ENCODE data around the gene NBDY. TPM values are rescaled to one million over a fixed set of nuclear protein-coding genes. Genes with fewer than 3 reads are reported as not detected.
A peak's percentile ranks its signal among the peaks of the same experiment; 100 is the strongest.

The NBDY gene
- total and polyA plus RNA-seq, 4 experiments from 2014 or later = 29.3 to 75.7 (median 52.2) TPM

DNA sequence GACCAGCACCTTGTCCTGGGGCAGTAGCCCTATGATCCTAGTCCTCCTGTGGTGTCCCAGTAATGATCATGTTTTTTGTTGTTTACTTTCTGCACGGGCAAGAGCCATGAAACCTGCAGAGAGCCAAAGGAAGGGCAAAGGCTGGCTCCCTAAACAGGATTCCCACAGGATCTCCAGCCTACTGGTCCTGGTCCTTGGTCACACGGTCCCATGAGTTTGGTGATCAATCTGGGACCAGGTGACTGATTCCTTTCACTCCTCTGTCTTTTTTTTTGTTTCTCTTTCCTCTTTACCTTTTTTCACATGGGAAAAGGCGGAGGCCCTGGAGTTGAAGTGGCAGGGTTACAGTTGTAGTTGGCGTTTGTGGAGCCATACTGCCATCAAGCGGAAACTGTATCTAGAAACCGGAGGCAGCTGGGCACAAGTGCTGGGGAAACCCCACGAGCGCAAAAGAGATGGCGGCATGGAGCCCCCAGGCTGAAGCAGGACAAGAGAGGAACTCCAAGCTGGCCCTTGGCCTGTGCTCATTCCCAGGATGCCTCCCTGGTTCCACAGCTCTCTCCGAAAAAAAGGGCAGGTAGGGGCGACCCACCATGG lies 34.6 kb downstream of the NBDY start:
- Mint-ChIP-seq H3K4me3 (peak overlapping the region; percentile 81 to 95 (median 92)), H3K27ac (peak overlapping the region; percentile 85 to 94 (median 90)), H3K9me3 (no peaks in the 10 kb centered on the region), H3K4me1 (peaks cover 40 to 61% (median 48%) of the 10 kb centered on the region in 4 donors), H3K36me3 (peaks cover 0 to 5% of the 10 kb centered on the region in 2 donors), H3K27me3 (no peaks in the 10 kb centered on the region)
- Histone ChIP-seq H3K27ac (ENCODE audit: low read depth, low read length) (peak overlapping the region; percentile 67), H3K9me3 (ENCODE audit: control insufficient read depth in 1 of 2, low read length in 2 of 2) (no peaks in the 10 kb centered on the region), H3K4me3 (ENCODE audit: low read length in 2 of 2) (peak overlapping the region in 1 of 2 donors; percentile 35), H3K27me3 (ENCODE audit: insufficient read depth, low read length) (no peaks in the 10 kb centered on the region), H3K4me1 (ENCODE audit: insufficient read depth, low read length) (peaks cover 48% of the 10 kb centered on the region), H3K36me3 (ENCODE audit: insufficient read depth, low read length) (no peaks in the 10 kb centered on the region)
- DNase-seq = peak; percentile 68 to 90 (median 88)
- POLR2A ChIA-PET (ENCODE audit: partially characterized antibody) = interaction anchor here (0.8 kb wide), 1 partner anchor 523 kb away, joined by 3 read pairs; the partner anchor contains the start of gene FAAH2
- CTCF ChIA-PET (ENCODE audit: partially characterized antibody) = interaction anchor here (0.9 to 3.0 kb wide), 8 partner anchors 24 to 1311 kb away, joined by 3 to 13 read pairs (median 6); partner anchors contain the start of gene MAGEH1
- intact Hi-C loops (cut with micrococcal nuclease) = no loop called here

DNA sequence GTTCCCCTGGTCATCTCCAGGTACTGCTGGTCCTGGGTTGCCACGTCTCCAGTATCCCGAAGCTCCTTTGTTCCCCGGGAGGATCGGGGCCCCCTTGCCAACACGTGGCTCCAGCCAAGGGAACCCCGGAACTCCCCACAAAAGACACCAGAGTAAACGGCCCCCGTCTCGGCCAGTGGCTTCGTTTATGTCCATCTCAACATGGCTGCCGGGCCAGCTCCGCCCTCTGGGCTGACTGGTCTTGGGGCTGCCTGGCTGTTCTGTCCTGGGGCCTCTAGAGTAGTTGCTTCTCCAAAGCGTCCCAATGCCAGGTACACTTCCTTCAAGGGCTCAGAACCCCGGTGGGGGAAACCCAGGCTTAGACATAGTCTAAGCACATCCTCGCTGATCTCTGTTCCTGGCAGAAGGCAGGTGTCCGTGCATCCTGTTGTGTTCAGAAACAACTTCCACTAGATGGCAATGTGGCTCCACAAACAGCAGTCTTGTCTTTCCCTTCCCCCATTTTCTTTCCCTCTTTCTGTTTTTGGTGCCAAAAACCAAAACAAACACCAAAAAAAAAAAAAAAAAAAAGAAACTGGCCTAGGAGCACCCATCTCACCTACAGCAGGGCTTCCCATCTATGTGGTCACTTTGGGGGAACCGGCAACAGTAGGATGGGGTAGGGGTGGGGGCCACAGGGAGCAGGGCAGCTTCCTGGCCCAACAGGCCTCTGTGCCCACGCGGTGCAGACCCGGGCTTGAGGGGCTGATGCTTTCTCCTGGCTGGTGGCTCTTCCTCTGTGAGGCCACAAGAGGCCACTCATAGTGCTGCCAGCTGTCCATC lies 35.3 kb downstream of the NBDY start:
- Mint-ChIP-seq H3K4me1 (peaks cover 40 to 60% (median 48%) of the 10 kb centered on the region in 4 donors), H3K27ac (peak overlapping the region; percentile 85 to 97 (median 93)), H3K9me3 (no peaks in the 10 kb centered on the region), H3K27me3 (no peaks in the 10 kb centered on the region), H3K36me3 (peaks cover 0 to 5% of the 10 kb centered on the region in 2 donors), H3K4me3 (peak overlapping the region; percentile 81 to 95 (median 92))
- ChIA-PET CTCF (ENCODE audit: partially characterized antibody) (interaction anchor here (0.7 to 3.0 kb wide), 11 partner anchors 24 to 1312 kb away, joined by 3 to 13 read pairs (median 4); partner anchors contain the start of gene MAGEH1), POLR2A (ENCODE audit: partially characterized antibody) (interaction anchor here (0.7 to 1.3 kb wide), 6 partner anchors 35 to 522 kb away, joined by 3 to 4 read pairs (median 3); partner anchors contain the start of genes FAAH2 and NBDY)
- DNase-seq = peak; percentile 76 to 93 (median 91)
- Histone ChIP-seq H3K9me3 (ENCODE audit: control insufficient read depth in 1 of 2, low read length in 2 of 2) (no peaks in the 10 kb centered on the region), H3K27ac (ENCODE audit: low read depth, low read length) (peak overlapping the region; percentile 67), H3K4me1 (ENCODE audit: insufficient read depth, low read length) (peaks cover 48% of the 10 kb centered on the region), H3K27me3 (ENCODE audit: insufficient read depth, low read length) (no peaks in the 10 kb centered on the region), H3K36me3 (ENCODE audit: insufficient read depth, low read length) (no peaks in the 10 kb centered on the region), H3K4me3 (ENCODE audit: low read length in 2 of 2) (peak overlapping the region in 1 of 2 donors; percentile 35)
- intact Hi-C loops (cut with micrococcal nuclease) = no loop called here

DNA sequence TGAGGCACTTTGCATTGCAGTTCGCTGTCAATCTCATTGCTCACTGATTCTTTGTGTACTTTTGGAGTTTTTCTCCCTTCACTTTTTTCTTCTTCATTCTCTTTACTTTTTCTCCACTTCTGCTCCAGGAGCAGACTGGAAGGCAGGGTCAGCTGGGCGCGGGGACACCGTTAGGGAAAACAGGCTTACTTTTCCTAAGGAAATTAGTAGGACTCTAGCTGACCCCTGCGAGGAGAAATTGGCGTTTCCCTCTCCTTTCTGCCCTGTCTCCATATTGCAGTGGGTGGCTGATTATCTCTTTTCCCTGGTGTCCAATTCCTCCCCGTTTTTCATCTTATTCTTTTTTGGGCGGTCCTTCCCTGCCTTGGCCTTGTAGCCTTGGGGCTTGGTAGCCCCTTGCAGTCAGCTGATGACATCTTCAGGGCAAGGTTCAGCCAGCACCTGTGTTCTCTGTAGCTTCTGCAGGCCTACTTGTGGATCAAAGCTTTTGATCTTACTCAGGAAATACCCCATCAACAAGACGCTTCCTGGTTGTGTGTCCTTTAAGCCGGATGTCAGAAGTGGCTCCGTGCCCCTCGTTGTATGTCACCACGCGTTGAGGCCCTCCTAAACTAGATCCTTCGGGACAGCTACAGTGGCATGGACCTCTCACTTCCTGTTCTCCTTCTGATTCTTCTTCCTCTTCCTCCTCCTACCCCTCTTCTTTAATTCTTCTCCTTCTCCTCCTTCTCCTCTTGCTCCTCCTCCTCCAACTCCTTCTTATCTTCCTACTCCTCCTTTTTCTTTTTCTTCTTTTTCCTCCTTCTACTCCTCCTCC lies 36.1 kb downstream of the NBDY start:
- intact Hi-C loops (cut with micrococcal nuclease) = no loop called here
- peaks cover 40 to 60% (median 48%) of the 10 kb centered on the region in 4 donors for H3K4me1 Mint-ChIP-seq
- H3K4me3 ChIP-seq (ENCODE audit: low read length in 2 of 2) = no peak overlapping the region
- peak overlapping the region; percentile 73 to 95 (median 92) for H3K4me3 Mint-ChIP-seq
- no peaks in the 10 kb centered on the region for H3K36me3 ChIP-seq (ENCODE audit: insufficient read depth, low read length)
- no peaks in the 10 kb centered on the region for H3K27me3 ChIP-seq (ENCODE audit: insufficient read depth, low read length)
- H3K27me3 Mint-ChIP-seq = no peaks in the 10 kb centered on the region
- H3K4me1 ChIP-seq (ENCODE audit: insufficient read depth, low read length) = peaks cover 48% of the 10 kb centered on the region
- no peaks in the 10 kb centered on the region for H3K9me3 ChIP-seq (ENCODE audit: control insufficient read depth in 1 of 2, low read length in 2 of 2)
- peak overlapping the region; percentile 43 for H3K27ac ChIP-seq (ENCODE audit: low read depth, low read length)
- peaks cover 0 to 5% of the 10 kb centered on the region in 2 donors for H3K36me3 Mint-ChIP-seq
- peak overlapping the region; percentile 85 to 97 (median 93) for H3K27ac Mint-ChIP-seq
- ChIA-PET POLR2A (ENCODE audit: partially characterized antibody) (interaction anchor here (0.7 to 1.3 kb wide), 5 partner anchors 36 to 230 kb away, joined by 3 to 4 read pairs (median 3); partner anchors contain the start of gene NBDY), CTCF (ENCODE audit: partially characterized antibody) (interaction anchor here (0.7 to 3.0 kb wide), 8 partner anchors 23 to 1154 kb away, joined by 3 to 13 read pairs (median 7); partner anchors contain the start of gene FAAH2)
- H3K9me3 Mint-ChIP-seq = no peaks in the 10 kb centered on the region
- DNase-seq = peak; percentile 38 to 47 (median 42)

DNA sequence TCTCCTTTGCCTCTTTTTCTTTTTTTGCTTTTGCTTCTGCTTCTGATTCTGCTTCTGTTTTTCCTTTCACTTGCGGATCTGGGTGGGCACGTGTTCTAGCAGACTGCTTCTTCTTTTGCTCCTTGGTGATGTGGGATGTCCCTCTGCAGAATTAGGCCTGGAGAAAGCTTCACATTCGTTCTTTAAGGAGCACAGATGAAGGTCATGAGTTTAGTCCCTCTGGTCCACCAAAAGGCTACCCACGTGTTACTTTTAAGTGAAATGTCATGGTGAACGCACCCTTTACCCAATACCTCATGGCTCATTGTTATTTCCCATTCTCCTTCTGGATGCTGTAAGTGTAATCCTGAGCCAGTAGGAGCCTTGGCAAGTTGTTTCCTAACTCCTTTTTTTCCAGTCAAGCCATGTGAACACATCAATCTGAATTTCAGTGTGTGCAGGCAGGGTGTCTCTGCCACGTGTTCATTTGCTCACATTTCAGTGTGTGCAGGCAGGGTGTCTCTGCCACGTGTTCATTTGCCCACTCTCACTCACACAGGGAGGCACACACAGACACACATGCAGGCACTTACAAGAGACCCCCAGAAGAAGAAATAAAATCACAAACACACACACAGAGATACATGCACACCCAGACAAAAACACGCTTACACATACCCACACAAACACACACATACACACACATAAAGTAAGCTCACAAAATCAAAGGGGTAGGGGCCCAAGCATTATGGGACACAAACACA lies 36.9 kb downstream of the NBDY start:
- Histone ChIP-seq H3K4me3 (ENCODE audit: low read length in 2 of 2) (no peak overlapping the region), H3K4me1 (ENCODE audit: insufficient read depth, low read length) (peaks cover 48% of the 10 kb centered on the region), H3K27me3 (ENCODE audit: insufficient read depth, low read length) (no peaks in the 10 kb centered on the region), H3K9me3 (ENCODE audit: control insufficient read depth in 1 of 2, low read length in 2 of 2) (no peaks in the 10 kb centered on the region), H3K27ac (ENCODE audit: low read depth, low read length) (peak overlapping the region; percentile 43), H3K36me3 (ENCODE audit: insufficient read depth, low read length) (no peaks in the 10 kb centered on the region)
- DNase-seq = no peak
- H3K4me3 Mint-ChIP-seq = peak overlapping the region in 7 of 8 donors; percentile 83 to 95 (median 93)
- peaks cover 40 to 60% (median 46%) of the 10 kb centered on the region in 4 donors for H3K4me1 Mint-ChIP-seq
- H3K9me3 Mint-ChIP-seq = no peaks in the 10 kb centered on the region
- peak overlapping the region; percentile 76 to 93 (median 87) for H3K27ac Mint-ChIP-seq
- ChIA-PET POLR2A (ENCODE audit: partially characterized antibody) (interaction anchor here (1.2 to 1.3 kb wide), 2 partner anchors 37 to 212 kb away, joined by 3 to 4 read pairs; partner anchors contain the start of gene NBDY), CTCF (ENCODE audit: partially characterized antibody) (interaction anchor here (1.0 to 3.0 kb wide), 5 partner anchors 22 to 1153 kb away, joined by 3 to 13 read pairs (median 6); partner anchors contain the start of gene FAAH2)
- peaks cover 0 to 5% of the 10 kb centered on the region in 2 donors for H3K36me3 Mint-ChIP-seq
- no peaks in the 10 kb centered on the region for H3K27me3 Mint-ChIP-seq
- intact Hi-C loops (cut with micrococcal nuclease) = no loop called here

DNA sequence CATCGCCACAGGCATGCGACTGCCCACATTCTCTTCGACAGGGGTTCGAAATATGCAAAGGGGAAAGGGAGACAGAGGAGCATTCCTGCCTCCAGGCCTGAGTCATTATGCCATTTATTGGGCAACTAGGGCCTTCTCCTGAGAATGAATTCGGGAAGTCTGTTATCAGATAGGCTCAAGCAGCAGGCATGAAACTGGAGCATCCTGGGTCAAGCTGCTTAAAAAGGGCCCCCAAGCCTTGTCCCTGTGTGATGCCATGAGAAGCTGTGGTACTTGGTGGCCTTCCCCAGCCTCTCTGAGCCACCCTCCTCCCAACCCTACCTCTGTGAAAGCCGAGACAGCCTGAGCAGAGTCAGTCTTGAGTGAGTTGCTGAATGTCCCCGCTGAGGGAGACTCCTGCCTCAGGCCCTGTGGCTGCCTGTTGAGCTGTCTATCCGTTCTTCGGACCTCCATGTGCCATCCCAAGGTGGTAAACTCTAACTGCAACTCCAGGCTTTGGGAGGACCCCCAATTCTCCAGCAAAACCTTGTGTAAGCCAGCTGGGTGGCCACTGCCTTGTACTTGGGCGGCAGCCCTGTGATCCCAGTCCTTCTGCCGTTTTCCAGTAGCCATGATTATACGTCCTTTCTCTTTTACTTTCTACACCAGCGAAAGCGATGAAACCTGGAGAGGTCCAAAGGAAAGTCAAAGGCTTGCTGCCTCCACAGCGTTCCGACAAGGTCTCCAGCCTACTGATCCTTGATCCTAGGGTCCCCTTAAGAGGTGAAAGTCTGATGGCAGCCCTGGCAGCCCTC lies 37.7 kb downstream of the NBDY start:
- Histone ChIP-seq H3K4me3 (ENCODE audit: low read length in 2 of 2) (no peak overlapping the region), H3K4me1 (ENCODE audit: insufficient read depth, low read length) (peaks cover 44% of the 10 kb centered on the region), H3K27me3 (ENCODE audit: insufficient read depth, low read length) (no peaks in the 10 kb centered on the region), H3K27ac (ENCODE audit: low read depth, low read length) (no peak overlapping the region), H3K36me3 (ENCODE audit: insufficient read depth, low read length) (no peaks in the 10 kb centered on the region), H3K9me3 (ENCODE audit: control insufficient read depth in 1 of 2, low read length in 2 of 2) (no peaks in the 10 kb centered on the region)
- peaks cover 34 to 53% (median 40%) of the 10 kb centered on the region in 4 donors for H3K4me1 Mint-ChIP-seq
- peaks cover 0 to 5% of the 10 kb centered on the region in 2 donors for H3K36me3 Mint-ChIP-seq
- peak overlapping the region in 7 of 8 donors; percentile 62 to 94 (median 92) for H3K4me3 Mint-ChIP-seq
- ChIA-PET CTCF (ENCODE audit: partially characterized antibody) (no interaction called here), POLR2A (ENCODE audit: partially characterized antibody) (no interaction called here)
- H3K9me3 Mint-ChIP-seq = no peaks in the 10 kb centered on the region
- H3K27ac Mint-ChIP-seq = peak overlapping the region; percentile 42 to 93 (median 90)
- intact Hi-C loops (cut with micrococcal nuclease) = no loop called here
- peak in 1 of 5 donors; percentile 31 for DNase-seq
- H3K27me3 Mint-ChIP-seq = no peaks in the 10 kb centered on the region

Measured in CD4-positive, alpha-beta memory T cell (primary cell).